Articular chondrocyte of knee joint (primary cell): ENCODE results near the gene ENTPD5. TPM values are rescaled to one million over a fixed set of nuclear protein-coding genes. Genes with fewer than 3 reads are reported as not detected.

Experiments
- small RNA-seq: library from RNA; depleted of rRNA; stranded (forward); fragments of <200 nt; gene quantifications from one replicate; pipeline ENCODE3, GENCODE V24; 2012
- total RNA-seq: library from RNA; depleted of rRNA; stranded (reverse); fragments of >200 nt; gene quantifications from 2 replicates; pipeline ENCODE4 v1.2.3, GENCODE V29; 2012

The ENTPD5 gene
- 12.8 and 14.4 TPM in 2 replicates for total RNA-seq

DNA sequence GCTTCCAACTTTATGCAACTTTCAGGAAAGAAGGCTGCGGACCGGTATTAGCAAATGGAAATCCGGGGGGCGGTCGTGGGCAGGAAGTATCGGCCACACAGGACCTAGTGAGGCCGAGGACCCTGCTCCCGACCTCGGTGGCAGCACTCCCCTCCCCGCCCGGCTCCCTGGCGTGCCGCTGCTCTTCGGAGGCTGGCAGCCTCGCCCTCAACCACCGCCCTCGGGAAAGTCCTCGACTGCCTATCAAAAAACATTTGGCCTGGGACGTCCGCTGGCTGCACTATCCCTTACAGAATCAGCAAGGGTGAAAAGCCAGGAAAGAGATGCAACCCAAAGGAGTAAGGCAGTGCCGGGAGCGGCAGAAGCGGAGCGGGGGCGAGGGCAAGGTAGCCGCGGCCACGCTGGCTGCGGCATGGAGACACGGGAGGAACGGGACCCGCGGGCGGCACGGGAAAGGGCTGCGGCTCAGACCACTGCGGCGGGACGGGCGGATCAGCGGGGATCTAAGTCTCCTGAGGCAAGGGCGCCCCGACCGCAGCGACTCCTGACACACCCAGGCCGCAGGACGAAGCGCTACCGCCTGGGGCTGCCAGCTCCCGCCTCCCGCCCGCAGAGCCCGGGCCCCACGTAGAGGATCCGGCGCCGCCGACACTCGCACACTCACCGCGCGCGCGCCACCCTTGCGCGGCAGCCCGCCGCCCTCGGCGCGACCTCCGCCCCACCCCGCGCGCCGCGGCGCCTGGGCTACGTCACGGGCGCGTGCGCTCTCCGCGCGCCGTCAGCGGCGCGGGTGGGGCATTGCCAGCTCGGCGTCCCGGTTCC is at the start of gene ENTPD5, which contains the start of gene BBOF1:
Gene ENTPD5 (minus strand): TSS at position 703 of the 822 bp plus-strand sequence. CDS start 31,186 bp downstream, outside the sequence.
Gene BBOF1 (plus strand): TSS at position 764 of the 822 bp plus-strand sequence. CDS start 130 bp downstream, outside the sequence.

DNA sequence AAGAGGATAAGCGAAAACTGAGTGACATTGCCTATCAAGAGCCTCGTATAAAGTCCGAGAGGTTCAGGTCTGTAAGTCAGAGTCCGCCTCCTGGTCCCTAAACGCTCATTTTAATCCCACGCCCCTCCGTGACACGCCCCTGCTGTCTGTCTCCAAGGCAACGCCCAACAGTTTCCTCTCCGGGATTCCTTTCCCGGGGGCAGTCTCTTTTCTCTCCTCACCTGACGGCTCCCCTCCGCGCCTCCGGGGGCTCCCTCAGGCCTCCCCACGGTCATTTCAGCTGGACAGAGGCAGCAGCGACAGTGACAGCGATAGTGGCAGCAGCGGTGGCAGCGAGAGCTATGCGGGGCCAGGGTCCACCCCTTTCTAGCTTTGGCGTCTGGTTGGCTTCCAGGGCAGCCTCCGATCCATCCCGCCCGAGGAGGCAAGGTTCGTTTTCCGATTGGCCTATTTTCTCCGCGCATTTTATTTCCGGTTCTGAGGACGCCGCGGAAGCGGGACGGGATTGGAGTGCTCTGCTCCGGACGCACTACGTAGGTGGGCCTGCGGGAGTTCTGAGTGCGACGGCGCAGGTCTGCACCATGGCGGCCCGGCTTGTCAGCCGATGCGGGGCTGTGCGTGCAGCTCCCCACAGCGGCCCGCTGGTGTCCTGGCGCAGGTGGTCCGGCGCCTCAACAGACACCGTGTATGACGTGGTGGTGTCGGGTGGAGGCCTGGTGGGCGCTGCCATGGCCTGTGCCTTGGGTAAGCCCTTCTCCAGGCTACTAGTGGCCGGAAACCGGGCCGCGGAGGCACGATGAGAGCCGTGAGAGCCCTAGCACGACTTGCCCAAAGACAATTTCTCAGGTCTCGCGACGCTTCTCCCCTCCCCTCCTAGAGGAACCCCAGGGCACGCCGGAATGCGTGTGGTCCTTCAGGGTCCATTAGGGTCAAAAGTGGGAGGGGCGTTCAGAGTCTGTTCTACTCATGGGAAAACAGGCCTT is 69.0 kb downstream of the ENTPD5 start, which contains the start of the genes COQ6 and FAM161B:
Gene COQ6 (plus strand): TSS at position 551 of the 983 bp plus-strand sequence. CDS start 31 bp downstream, at position 582.
Gene FAM161B (minus strand): TSS at position 343 of the 983 bp plus-strand sequence. CDS start 68 bp downstream, at position 275.

Small RNA genes within 50 kb of the gene (small RNA-seq; reads per million reads assigned to genes)
- gene AC005480.2, result not detected

Other genes with a start within 250 kb of the ENTPD5 start
- gene PTGR2, start 167.5 kb downstream of the ENTPD5 start, total RNA-seq, result 8.9 and 10.8 TPM in 2 replicates
- gene ZNF410, start 132.4 kb downstream of the ENTPD5 start, total RNA-seq, result 73.8 and 85.0 TPM in 2 replicates
- 6.4 and 8.4 TPM in 2 replicates for gene FAM161B, start 69.2 kb downstream of the ENTPD5 start, total RNA-seq
- gene COQ6, start 69.0 kb downstream of the ENTPD5 start, total RNA-seq, result 13.8 and 17.0 TPM in 2 replicates
- gene BBOF1, start 61 bp upstream of the ENTPD5 start, total RNA-seq, result 14.6 and 19.1 TPM in 2 replicates
- gene ALDH6A1, start 65.2 kb upstream of the ENTPD5 start, total RNA-seq, result 34.4 and 34.8 TPM in 2 replicates
- gene LIN52, start 65.7 kb upstream of the ENTPD5 start, total RNA-seq, result 6.4 and 9.3 TPM in 2 replicates
- gene VSX2, start 220.2 kb upstream of the ENTPD5 start, total RNA-seq, result not detected in 2 replicates